ENCODE data around the gene C1orf210.

DNA sequence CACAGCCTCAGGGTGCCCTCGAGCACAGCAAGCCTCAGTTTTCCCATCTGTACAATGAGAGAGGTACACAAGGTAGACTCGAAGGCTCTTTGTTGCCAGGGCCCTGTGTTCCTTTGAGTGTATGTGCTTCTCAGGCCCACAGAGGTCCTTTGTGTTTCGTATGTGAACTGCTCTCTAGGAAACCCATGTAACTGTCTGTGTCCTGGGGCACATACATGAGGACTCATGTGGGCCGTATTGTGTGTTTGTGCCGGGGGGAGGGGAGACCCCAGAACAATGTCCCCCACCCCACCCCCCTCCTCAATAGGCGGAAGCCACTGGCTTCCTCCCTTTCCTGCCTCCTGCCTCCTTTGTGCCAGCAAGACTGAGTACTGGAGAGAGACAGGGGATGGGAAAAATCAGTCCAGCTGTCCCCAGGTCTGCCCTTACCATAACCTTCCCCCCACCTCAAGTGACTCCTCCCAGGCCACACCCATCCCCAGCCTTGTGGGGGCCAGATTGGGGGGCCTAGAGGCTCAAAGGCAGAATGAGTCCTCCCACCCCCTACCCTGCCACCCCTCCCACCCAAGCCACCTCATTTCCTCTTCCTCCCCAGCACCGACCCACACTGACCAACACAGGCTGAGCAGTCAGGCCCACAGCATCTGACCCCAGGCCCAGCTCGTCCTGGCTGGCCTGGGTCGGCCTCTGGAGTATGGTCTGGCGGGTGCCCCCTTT, 15.2 kb upstream of the C1orf210 start, which contains the start of gene TIE1:
- TF ChIP-seq, protein P1, sequence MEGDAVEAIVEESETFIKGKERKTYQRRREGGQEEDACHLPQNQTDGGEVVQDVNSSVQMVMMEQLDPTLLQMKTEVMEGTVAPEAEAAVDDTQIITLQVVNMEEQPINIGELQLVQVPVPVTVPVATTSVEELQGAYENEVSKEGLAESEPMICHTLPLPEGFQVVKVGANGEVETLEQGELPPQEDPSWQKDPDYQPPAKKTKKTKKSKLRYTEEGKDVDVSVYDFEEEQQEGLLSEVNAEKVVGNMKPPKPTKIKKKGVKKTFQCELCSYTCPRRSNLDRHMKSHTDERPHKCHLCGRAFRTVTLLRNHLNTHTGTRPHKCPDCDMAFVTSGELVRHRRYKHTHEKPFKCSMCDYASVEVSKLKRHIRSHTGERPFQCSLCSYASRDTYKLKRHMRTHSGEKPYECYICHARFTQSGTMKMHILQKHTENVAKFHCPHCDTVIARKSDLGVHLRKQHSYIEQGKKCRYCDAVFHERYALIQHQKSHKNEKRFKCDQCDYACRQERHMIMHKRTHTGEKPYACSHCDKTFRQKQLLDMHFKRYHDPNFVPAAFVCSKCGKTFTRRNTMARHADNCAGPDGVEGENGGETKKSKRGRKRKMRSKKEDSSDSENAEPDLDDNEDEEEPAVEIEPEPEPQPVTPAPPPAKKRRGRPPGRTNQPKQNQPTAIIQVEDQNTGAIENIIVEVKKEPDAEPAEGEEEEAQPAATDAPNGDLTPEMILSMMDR (IDR thresholded peaks at IDR 0.05): no peak
- no peak for TF ChIP-seq ZFP36 (IDR thresholded peaks at IDR 0.05; ENCODE audit: borderline replicate concordance, partially characterized antibody)
